GM12892 (cell line): ENCODE measurements around the gene PGAP2.

Experiments used
- POLR2A ChIP-seq: IDR thresholded peaks from 2 replicates; pipeline ENCODE4 v1.6.1; 2011; ENCODE audit warnings: low read depth, low read length, control low read depth
- POLR2AphosphoS5 ChIP-seq: IDR thresholded peaks from 2 replicates; pipeline ENCODE4 v1.6.1; 2011; ENCODE audit warnings: low read depth, low read length, control low read depth

- TF ChIP-seq POLR2A, result no peak
- no peak for TF ChIP-seq POLR2AphosphoS5
Observed at GRCh38 chr11:3782963-3783362, 25.4 kb upstream of the PGAP2 start.
